Neutrophil (primary cell): ENCODE data around the gene TRIM3.

ENCODE experiments used
- H3K27ac ChIP-seq: fragments of 200-600 bp; sonication (generic); 2 replicates; pipeline ENCODE4 v1.5.1; 2016; ENCODE audit warnings: mild to moderate bottlenecking, moderate library complexity
- H3K27me3 ChIP-seq: fragments of 200-600 bp; sonication (generic); 2 replicates; pipeline ENCODE4 v1.6.0; 2016; ENCODE audit warnings: mild to moderate bottlenecking
- H3K36me3 ChIP-seq: fragments of 200-600 bp; sonication (generic); 2 replicates; pipeline ENCODE4 v1.5.1; 2017
- H3K4me1 ChIP-seq, 2 experiments: fragments of 200-600 bp in 1 of 2; sonication (generic) in 1 of 2; 1 replicate in 1 of 2; 2 replicates in 1 of 2; pipeline versions ENCODE4 v1.5.1 to v1.6.1; 2013 to 2016; ENCODE audit warnings: low read depth in 1 of 2, low read length in 1 of 2, mild to moderate bottlenecking in 1 of 2, moderate library complexity in 1 of 2; ENCODE audit not compliant: control insufficient read depth in 1 of 2, insufficient read depth in 1 of 2
- H3K4me3 ChIP-seq, 2 experiments: fragments of 200-600 bp in 1 of 2; sonication (generic) in 1 of 2; 1 replicate in 1 of 2; 2 replicates in 1 of 2; pipeline ENCODE4 v1.5.1; 2013 to 2016; ENCODE audit warnings: low read depth in 1 of 2, low read length in 1 of 2, mild to moderate bottlenecking in 1 of 2, moderate library complexity in 1 of 2
- H3K9me3 ChIP-seq: fragments of 200-600 bp; sonication (generic); 2 replicates; pipeline ENCODE4 v1.5.1; 2016
- TF ChIP-seq, protein P1 (sequence below): fragments of 200-600 bp; sonication (generic); IDR thresholded peaks from 2 replicates; pipeline ENCODE4 v1.5.1; 2016; ENCODE audit warnings: antibody characterized with exemption

The TRIM3 gene

DNA sequence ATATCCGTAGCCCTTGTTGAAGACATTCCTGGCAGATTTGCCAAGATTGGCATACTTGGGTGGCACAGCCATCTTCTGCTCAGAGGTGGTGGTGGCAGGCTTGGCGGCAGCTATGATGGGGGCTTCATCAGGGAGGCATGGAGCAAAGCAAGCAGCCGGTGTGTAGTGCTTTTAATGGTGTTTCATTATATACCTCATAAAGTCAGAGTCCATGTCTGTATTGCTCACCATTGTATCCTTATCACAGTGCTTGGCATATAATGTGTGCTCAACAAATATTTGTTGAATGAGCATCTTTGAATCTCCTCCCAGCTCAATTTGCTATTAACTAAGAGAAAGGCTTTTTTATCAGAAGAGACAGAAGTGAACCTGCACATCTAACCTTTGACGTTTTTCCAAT, 15.6 kb upstream of the TRIM3 start:
- H3K4me1 ChIP-seq = no peaks in the 10 kb centered on the region
- no peaks in the 10 kb centered on the region for H3K27me3 ChIP-seq
- H3K27ac ChIP-seq = no peak overlapping the region
- TF ChIP-seq, protein P1, sequence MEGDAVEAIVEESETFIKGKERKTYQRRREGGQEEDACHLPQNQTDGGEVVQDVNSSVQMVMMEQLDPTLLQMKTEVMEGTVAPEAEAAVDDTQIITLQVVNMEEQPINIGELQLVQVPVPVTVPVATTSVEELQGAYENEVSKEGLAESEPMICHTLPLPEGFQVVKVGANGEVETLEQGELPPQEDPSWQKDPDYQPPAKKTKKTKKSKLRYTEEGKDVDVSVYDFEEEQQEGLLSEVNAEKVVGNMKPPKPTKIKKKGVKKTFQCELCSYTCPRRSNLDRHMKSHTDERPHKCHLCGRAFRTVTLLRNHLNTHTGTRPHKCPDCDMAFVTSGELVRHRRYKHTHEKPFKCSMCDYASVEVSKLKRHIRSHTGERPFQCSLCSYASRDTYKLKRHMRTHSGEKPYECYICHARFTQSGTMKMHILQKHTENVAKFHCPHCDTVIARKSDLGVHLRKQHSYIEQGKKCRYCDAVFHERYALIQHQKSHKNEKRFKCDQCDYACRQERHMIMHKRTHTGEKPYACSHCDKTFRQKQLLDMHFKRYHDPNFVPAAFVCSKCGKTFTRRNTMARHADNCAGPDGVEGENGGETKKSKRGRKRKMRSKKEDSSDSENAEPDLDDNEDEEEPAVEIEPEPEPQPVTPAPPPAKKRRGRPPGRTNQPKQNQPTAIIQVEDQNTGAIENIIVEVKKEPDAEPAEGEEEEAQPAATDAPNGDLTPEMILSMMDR = no peak
- H3K36me3 ChIP-seq = peaks cover 8% of the 10 kb centered on the region
- H3K4me3 ChIP-seq = no peak overlapping the region
- H3K9me3 ChIP-seq = no peaks in the 10 kb centered on the region

DNA sequence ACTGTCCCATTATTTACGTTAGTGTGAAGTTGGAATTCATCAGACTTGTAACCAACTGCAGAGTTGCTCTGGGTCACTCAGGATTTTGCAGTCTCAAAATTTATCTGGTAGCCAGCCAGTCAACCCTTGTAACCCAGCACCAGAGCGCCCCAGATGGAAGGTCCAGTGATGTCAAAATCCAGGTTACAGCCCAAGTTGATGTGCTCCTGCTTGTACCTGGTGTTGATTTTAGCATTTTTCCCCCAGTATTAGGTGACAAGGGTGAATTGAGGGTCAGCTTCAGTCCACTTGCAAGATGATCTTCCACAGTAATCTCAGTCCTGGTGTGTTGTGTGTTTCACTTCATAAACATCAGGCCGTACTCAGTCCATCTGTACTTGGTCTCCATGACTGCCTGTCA, 15.1 kb upstream of the TRIM3 start:
- Histone ChIP-seq H3K4me3 (no peak overlapping the region), H3K27me3 (no peaks in the 10 kb centered on the region), H3K36me3 (peaks cover 3% of the 10 kb centered on the region), H3K4me1 (no peaks in the 10 kb centered on the region), H3K9me3 (no peaks in the 10 kb centered on the region), H3K27ac (no peak overlapping the region)
- TF ChIP-seq, protein P1 = no peak

DNA sequence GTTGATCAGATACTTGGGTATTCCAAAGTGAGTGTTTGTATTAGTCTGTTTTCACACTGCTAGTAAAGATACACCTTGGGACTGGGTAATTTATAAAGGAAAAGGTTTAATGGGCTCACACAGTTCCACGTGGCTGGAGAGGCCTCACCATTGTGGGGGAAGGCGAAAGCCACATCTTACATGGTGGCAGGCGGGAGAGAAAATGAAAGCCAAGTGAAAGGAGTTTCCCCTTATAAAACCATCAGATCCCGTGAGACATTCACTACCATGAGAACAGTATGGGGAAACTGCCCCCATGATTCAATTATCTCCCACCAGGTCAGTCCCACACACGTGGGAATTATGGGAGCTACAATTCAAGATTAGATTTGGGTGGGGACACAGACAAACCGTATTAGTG, 14.6 kb upstream of the TRIM3 start:
- Histone ChIP-seq H3K36me3 (no peaks in the 10 kb centered on the region), H3K4me1 (no peaks in the 10 kb centered on the region), H3K4me3 (no peak overlapping the region), H3K9me3 (no peaks in the 10 kb centered on the region), H3K27ac (no peak overlapping the region), H3K27me3 (no peaks in the 10 kb centered on the region)
- TF ChIP-seq, protein P1 = no peak

DNA sequence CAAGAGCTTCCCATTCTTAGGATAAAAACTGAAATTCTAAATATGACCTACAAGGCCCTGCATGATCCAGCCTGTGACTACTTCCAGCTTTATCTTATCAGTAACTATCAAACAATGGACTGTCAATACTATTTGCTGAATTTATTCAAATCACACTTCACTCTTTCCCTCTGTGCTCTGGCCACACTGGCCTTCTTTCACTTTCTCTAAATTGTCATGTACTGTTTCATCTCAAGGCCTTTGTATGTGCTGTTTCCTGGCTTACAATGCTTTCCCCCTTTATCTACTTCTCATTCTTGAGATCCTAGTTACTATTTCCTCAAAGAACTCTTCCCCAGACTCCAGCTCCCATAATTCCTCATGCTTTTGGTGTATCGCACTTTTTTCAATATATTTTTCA, 13.2 kb upstream of the TRIM3 start:
- Histone ChIP-seq H3K4me3 (no peak overlapping the region), H3K36me3 (no peaks in the 10 kb centered on the region), H3K27me3 (no peaks in the 10 kb centered on the region), H3K4me1 (peaks cover 7 to 8% of the 10 kb centered on the region in 2 experiments), H3K9me3 (no peaks in the 10 kb centered on the region), H3K27ac (no peak overlapping the region)
- TF ChIP-seq, protein P1 = no peak

DNA sequence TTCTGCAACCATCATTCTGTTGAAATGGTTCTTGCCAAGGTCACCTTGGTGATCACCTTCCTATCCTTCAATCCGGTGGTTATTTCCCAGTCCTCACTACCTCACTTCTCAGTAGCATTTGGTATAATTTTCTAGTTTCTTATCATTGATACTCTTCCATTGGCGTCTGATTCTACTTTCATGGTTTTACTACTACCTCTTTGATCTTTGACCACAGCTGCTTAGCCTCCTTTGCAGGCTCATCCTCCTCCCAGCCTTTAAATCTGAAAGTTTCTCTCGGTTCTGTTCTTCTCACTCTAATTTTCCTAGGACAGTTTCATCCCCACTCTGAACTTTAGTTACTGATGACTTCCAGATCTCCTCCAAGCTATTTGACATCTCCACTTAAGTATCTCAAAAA, 12.5 kb upstream of the TRIM3 start:
- TF ChIP-seq, protein P1 = no peak
- no peak overlapping the region for H3K4me3 ChIP-seq
- H3K36me3 ChIP-seq = no peaks in the 10 kb centered on the region
- no peak overlapping the region for H3K27ac ChIP-seq
- H3K4me1 ChIP-seq = peaks cover 11 to 14% of the 10 kb centered on the region in 2 experiments
- no peaks in the 10 kb centered on the region for H3K27me3 ChIP-seq
- H3K9me3 ChIP-seq = no peaks in the 10 kb centered on the region

DNA sequence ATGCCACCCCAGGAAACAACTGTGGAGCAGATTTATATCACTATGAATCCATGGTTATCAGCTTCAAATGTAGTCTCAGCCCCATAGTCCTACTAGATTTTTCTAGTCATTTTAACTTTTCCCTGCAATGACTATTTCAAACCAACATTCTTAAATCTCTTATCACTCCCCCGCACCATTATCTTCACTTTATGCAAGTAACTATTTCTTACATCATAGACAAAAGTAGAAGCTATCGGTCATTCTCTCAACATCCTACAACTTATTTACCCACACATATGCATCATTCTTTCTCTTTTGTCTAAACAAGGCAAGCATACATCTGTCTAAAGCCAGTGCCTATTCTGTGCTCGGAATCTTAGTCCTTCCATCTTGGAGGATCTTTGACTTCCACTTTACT, 11.9 kb upstream of the TRIM3 start:
- Histone ChIP-seq H3K27ac (no peak overlapping the region), H3K4me1 (peaks cover 15 to 18% of the 10 kb centered on the region in 2 experiments), H3K27me3 (no peaks in the 10 kb centered on the region), H3K36me3 (no peaks in the 10 kb centered on the region), H3K4me3 (no peak overlapping the region), H3K9me3 (no peaks in the 10 kb centered on the region)
- TF ChIP-seq, protein P1 = no peak
